Astrocyte of the hippocampus (primary cell): Measurements from ENCODE around the gene POLR1F.
A peak's percentile ranks its signal among the peaks of the same experiment; 100 is the strongest.
"Not testable (repeated sequence)": the region's sequence is repeated elsewhere in the genome, so short reads cannot be mapped to it uniquely, and the experiment has no call there.

Experiments
- DNase-seq: peaks from one replicate; pipeline ENCODE4 v3.0.0; 2011; ENCODE audit warnings: low read depth, low spot score

Gene POLR1F

GRCh38 chr7:19708397-19709248 lies at the start of gene POLR1F:
POLR1F (minus strand) TSS chr7:19709037; CDS start chr7:19709016, 21 bp downstream.
- DNase-seq, result peak; percentile 99

GRCh38 chr7:19754521-19755116 lies 45.8 kb upstream of the POLR1F start:
- peak; percentile 49 for DNase-seq

GRCh38 chr7:19752020-19752419 lies 43.2 kb upstream of the POLR1F start:
- DNase-seq, result no peak

- DNase-seq, result peak; percentile 45
Observed at GRCh38 chr7:19749658-19750057, 40.8 kb upstream of the POLR1F start.

GRCh38 chr7:19747740-19748339 lies 39.0 kb upstream of the POLR1F start:
- DNase-seq, result peak; percentile 58

GRCh38 chr7:19744075-19744474 lies 35.2 kb upstream of the POLR1F start:
- no peak for DNase-seq

GRCh38 chr7:19728716-19729115 lies 19.9 kb upstream of the POLR1F start:
- DNase-seq, result no peak

GRCh38 chr7:19725770-19726169 lies 16.9 kb upstream of the POLR1F start:
- DNase-seq, result no peak

GRCh38 chr7:19715499-19715898 lies 6.7 kb upstream of the POLR1F start:
- DNase-seq, result no peak

GRCh38 chr7:19713676-19714075 lies 4.8 kb upstream of the POLR1F start:
- DNase-seq, result peak; percentile 66

- DNase-seq, result no peak
Observed at GRCh38 chr7:19709249-19709578, 377 bp upstream of the POLR1F start.

GRCh38 chr7:19707240-19707639 lies 1.6 kb downstream of the POLR1F start:
- peak; percentile 8 for DNase-seq

- no peak for DNase-seq
Observed at GRCh38 chr7:19705663-19706062, 3.2 kb downstream of the POLR1F start.

- no peak for DNase-seq
Observed at GRCh38 chr7:19701471-19701870, 7.4 kb downstream of the POLR1F start.

- DNase-seq, result no peak
Observed at GRCh38 chr7:19700936-19701335, 7.9 kb downstream of the POLR1F start.

GRCh38 chr7:19698331-19698730 lies 10.5 kb downstream of the POLR1F start:
- no peak for DNase-seq

GRCh38 chr7:19696926-19697325 lies 11.9 kb downstream of the POLR1F start:
- DNase-seq, result no peak

- no peak for DNase-seq
Observed at GRCh38 chr7:19692111-19692828, 16.6 kb downstream of the POLR1F start.

- DNase-seq, result no peak
Observed at GRCh38 chr7:19690736-19691135, 18.1 kb downstream of the POLR1F start.

- not testable (repeated sequence) for DNase-seq
Observed at GRCh38 chr7:19689130-19689529, 19.7 kb downstream of the POLR1F start.

GRCh38 chr7:19681596-19681995 lies 27.2 kb downstream of the POLR1F start:
- no peak for DNase-seq

GRCh38 chr7:19677180-19677579 lies 31.7 kb downstream of the POLR1F start:
- no peak for DNase-seq
